Measurements from ENCODE around the gene TMEM163. TPM values are rescaled to one million over a fixed set of nuclear protein-coding genes. Genes with fewer than 3 reads are reported as not detected.

Gene TMEM163
- polyA plus RNA-seq, 3 donors = 1.1 to 1.4 (median 1.3) TPM

DNA sequence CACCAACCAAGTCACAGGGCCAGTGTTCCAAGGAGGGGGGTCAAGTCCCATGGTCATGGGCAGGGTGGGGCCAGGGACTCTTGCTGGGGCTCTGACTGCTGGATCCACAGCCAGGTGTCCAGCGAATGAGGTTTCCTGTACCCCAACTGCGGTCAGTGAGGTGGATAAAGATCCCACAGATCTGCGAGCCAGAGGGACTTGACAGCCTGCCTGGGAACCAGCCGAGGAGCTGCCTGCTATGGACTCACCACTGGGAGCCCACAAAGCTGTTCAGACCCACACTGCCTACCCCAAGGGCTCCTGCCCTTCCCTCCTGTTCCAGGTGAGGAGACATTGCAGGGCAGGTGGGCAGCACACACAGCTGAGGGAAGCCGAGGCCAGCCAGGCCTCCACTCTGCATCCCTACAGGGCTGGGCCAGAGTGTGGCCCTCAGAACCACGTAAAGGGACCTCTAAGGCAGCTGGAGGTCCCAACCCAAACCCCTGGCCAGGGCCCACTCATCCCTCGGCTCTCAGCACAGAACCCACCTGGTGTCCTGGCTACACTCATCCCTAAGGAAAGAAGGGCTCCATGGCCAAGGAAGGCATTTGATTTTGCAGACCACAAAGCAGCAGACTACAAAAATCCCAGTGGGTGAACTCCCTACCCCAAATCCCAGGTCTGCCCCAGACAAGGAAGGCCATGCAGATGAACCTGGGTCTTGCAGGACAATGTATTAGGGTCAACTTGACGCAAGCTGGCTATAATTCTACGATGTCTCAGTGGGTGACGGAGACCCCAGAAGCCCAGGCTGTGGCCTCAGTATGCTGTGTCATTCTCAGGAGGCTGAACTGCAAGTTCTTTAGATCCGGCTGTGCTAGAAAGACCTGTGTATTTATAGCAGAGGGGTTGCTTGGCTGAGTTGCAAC is 255.8 kb downstream of the TMEM163 start:
- no peak for DNase-seq (ENCODE audit: low read depth in 3 of 3, low spot score in 2 of 3)

- DNase-seq (ENCODE audit: low read depth in 3 of 3, low spot score in 2 of 3) = no peak
Observed at GRCh38 chr2:134462275-134462674, 256.5 kb downstream of the TMEM163 start.

DNA sequence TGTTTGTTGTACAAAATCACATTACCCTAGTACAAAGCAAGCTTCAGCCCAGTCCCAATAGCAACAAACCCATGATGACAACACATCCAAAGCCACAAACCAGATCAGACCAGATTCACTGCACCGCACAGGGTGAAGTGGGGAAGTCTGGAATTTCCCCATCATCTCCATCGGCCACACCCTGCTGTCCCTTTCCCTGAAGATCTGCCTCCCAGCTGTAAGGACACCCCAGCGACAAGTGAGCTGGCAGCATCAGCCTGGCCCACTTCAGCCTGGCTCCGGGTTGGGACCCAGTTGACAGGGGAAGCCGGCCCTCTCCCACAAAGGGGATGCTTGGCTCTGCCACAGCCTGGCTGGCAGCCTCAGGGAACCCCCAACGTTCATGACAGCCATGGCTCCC is 257.3 kb downstream of the TMEM163 start:
- DNase-seq (ENCODE audit: low read depth in 3 of 3, low spot score in 2 of 3) = no peak

DNA sequence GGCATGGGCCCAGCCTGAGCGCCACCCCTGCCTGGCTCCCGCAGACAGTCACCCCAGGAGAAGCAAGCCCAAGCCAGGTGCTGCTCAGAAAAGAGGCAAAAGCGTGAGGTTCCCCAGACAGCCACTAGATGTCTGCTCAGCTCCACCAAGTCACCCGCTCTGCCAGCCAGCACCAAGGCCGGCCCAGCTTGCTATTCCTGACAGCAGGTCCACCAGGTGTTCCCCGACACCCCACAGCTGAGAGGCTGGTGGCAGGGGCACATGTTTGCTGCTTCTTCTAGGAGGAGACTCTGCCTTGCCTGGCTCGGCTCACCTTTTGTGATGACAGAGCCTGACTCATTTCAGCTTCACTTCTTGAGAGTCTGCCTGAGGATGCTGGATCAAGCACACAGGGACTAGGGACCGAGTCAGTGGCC is 258.2 kb downstream of the TMEM163 start:
- peak in 2 of 3 donors; percentile 31 to 39 for DNase-seq (ENCODE audit: low read depth in 3 of 3, low spot score in 2 of 3)

- DNase-seq (ENCODE audit: low read depth in 3 of 3, low spot score in 2 of 3) = no peak
Observed at GRCh38 chr2:134459706-134460406, 258.9 kb downstream of the TMEM163 start.

- DNase-seq (ENCODE audit: low read depth in 3 of 3, low spot score in 2 of 3) = no peak
Observed at GRCh38 chr2:134458950-134459349, 259.9 kb downstream of the TMEM163 start.

- no peak for DNase-seq (ENCODE audit: low read depth in 3 of 3, low spot score in 2 of 3)
Observed at GRCh38 chr2:134458473-134458853, 260.3 kb downstream of the TMEM163 start.

GRCh38 chr2:134457765-134458472 is 260.9 kb downstream of the TMEM163 start:
- DNase-seq (ENCODE audit: low read depth in 3 of 3, low spot score in 2 of 3) = no peak

DNA sequence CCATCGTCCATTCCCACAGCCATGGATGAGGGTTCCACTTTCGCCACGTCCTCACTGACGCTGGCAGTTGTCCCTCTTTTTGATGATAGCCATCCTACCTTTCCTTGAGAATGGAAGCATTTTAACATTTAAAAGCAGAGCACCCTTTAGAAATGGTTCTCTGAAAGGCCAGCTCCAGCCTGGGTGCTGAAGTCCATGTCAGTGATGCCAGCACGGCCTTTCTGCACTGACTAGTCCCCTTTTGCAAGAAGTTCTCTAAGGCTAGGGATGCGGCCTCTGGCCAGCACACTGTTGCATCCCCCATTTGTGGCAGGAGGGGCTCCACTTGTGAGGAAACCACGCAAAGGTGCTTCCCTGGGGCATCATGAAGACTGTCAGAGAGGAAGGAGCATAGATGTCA is 261.4 kb downstream of the TMEM163 start:
- no peak for DNase-seq (ENCODE audit: low read depth in 3 of 3, low spot score in 2 of 3)

GRCh38 chr2:134455426-134455825 is 263.4 kb downstream of the TMEM163 start:
- no peak for DNase-seq (ENCODE audit: low read depth in 3 of 3, low spot score in 2 of 3)

DNA sequence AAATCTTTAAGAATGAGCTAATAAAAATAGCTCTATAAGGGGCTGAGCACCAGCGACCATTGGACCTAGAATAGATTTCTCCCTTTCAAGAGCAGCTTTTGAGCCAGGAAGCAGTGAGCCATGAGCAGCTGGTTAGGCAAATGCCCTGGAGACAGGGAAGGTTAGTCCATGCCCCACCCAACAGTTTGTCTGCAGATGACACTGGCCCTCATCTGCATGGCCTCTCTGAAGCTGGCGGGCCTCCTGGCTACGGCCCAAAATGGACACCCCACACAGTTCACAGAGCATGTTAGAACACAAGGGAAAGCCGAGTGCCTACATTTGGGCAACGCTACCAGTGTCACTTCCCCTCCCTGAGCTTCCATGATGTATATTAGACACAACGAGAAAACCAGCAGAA is 263.9 kb downstream of the TMEM163 start:
- no peak for DNase-seq (ENCODE audit: low read depth in 3 of 3, low spot score in 2 of 3)

DNA sequence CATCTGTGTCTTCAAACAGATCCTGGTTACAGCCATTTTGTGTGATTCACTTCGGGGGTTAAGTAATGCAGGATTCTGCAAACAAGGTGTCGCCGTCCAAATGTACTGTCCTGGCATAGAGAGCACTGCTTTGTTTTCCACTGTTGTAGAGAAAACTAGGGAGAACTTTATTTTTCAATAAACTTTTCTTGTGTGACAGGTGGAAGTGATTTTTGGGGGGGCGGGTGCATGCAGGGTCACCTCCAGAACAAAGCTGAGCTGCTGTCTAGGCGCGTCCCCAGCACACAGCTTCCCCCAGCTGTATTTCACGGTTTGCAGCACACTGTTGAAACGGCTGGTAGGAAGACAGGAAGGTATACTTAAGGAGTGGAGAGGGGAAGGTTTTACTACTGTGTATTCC is 264.4 kb downstream of the TMEM163 start:
- DNase-seq (ENCODE audit: low read depth in 3 of 3, low spot score in 2 of 3) = no peak

DNA sequence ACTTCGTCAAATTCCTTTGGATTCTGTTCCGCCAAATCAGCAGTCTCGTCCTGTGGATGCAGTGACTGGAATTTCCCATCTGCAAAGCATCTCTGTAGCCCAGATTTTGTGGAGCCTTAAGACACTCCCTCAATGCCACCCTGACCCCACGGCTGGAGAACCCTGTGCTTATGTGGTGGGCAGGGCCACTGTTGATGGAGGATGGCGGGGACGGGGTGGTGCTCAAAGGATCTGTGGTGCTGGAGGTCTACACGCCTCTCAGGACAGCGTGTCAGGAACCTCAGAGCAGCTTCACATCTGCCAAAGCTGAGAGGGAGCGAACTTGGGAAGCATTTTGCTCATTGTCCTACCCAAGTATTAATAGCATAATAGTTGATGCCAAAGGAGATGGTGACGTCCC is 264.8 kb downstream of the TMEM163 start:
- no peak for DNase-seq (ENCODE audit: low read depth in 3 of 3, low spot score in 2 of 3)

DNA sequence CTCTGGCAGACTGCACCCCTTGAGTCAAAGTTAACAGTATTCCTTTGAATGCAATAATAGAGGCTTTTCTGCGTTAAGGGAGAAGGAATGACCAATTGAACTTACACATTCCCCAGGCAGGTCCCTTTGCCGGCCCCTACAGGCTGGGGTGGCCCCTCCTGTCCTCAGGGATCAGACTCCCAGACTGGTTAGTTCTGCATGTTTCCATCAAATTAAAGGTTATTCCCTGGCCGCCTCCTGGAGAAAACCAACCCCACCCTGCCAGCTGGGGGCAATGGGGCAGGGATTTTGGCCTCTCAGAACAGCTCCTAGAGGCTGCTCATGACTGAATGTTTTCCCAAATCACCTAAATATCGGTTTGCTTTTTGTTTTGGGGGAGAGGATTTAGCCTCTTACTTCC is 265.3 kb downstream of the TMEM163 start:
- no peak for DNase-seq (ENCODE audit: low read depth in 3 of 3, low spot score in 2 of 3)

DNA sequence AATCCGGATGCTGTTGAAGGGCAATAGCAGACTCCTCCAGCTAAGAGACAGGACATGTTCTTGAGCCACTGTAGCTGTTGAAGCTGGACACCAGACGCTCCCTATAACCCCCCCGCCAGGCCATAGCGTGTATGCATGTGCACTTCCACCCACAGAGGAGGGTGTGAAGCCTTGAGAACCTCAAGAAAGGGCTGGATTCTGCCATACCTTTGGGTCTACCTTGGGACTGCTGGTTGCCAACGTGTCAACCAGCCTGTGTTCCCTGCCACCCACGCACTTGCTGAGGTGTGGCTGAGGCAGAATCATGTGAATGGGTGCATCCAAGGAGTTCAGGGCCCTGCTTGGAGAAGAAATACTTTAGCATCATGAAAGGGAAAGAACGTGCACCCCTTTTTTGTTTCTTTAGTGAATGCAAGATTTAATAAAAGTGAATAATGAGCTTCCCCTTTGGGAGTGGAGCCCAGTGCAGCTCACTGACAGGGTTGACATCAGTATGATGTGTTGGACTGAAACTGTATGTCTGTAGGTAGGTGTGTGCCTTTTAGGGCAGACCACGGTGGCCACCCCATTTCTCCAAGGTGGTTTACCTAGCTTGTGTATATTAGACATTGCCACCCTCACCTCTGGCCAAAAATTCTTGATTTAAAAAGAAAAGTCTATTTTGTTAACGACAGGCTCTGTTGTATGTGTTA is 266.6 kb downstream of the TMEM163 start:
- no peak for DNase-seq (ENCODE audit: low read depth in 3 of 3, low spot score in 2 of 3)

- no peak for DNase-seq (ENCODE audit: low read depth in 3 of 3, low spot score in 2 of 3)
Observed at GRCh38 chr2:134451347-134451630, 267.5 kb downstream of the TMEM163 start.

DNA sequence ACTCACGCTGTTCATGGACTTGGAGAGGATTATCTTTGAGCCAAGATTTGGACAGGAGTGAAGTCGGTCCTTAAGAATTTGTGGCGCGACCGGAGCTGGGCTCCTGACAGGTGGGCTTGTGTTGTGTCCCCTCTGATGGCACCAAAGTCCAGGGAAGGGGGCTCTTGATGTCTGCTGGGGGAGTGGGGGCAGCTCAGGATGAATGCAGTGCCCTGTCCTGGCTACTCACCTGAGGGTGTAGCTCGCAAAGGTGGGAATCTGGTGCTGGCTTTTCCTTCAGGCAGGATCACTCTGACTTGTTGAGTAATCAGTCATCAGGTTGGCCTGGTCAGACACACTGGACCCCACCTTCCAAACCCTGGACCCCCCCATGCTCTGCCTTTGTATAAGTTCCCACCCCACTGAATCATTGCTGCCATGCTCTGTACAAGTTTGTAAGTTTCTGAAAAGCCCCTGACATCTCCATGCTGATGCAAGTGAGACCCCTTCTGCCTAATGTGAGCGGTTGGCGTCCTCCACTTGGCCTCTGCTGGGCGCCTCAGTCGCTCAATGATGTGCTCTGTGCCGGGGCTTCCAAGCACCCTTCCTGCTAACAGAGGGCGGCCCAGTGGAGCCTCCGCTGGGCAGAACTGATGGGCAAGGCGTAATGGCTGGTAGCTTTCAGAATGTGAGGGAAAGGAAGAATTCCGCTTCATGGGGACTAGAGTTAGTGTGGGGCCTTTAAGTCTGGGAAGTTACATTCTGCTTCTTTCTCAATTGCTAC is 268.9 kb downstream of the TMEM163 start:
- no peak for DNase-seq (ENCODE audit: low read depth in 3 of 3, low spot score in 2 of 3)

- DNase-seq (ENCODE audit: low read depth in 3 of 3, low spot score in 2 of 3) = no peak
Observed at GRCh38 chr2:134449157-134449556, 269.6 kb downstream of the TMEM163 start.

GRCh38 chr2:134448650-134449049 is 270.1 kb downstream of the TMEM163 start:
- DNase-seq (ENCODE audit: low read depth in 3 of 3, low spot score in 2 of 3) = no peak

- no peak for DNase-seq (ENCODE audit: low read depth in 3 of 3, low spot score in 2 of 3)
Observed at GRCh38 chr2:134447669-134448068, 271.1 kb downstream of the TMEM163 start.
